ENCODE measurements around the gene THBS1. TPM values are rescaled to one million over a fixed set of nuclear protein-coding genes. Genes with fewer than 3 reads are reported as not detected.

Gene THBS1
- total and polyA plus RNA-seq, 3 donors from 2014 or later: 12.6 to 20.7 (median 13.9) TPM

DNA sequence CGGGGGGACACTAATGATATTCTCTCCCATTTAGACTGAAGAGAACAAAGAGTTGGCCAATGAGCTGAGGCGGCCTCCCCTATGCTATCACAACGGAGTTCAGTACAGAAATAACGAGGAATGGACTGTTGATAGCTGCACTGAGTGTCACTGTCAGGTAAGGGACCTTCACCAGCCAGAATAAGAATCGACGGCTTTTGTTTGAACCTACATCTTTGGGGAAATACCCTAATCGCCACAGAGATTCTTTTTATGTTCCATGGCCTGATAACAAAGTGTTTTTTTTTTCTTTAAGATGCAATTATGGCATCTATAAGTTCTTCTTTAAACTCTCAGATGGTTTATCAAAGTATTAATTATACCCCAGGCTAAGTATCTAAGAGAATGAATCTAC lies 3.4 kb downstream of the THBS1 start:
- intact Hi-C loops (cut with DNase I; ENCODE audit: low total_unique reads): loop anchor here (10.0 kb wide), 1 partner anchor 399 kb away; no protein-coding TSS in a partner anchor
- Histone ChIP-seq H3K36me3 (ENCODE audit: low read depth, missing control alignments) (no peaks in the 10 kb centered on the region), H3K27ac (no peak overlapping the region)

DNA sequence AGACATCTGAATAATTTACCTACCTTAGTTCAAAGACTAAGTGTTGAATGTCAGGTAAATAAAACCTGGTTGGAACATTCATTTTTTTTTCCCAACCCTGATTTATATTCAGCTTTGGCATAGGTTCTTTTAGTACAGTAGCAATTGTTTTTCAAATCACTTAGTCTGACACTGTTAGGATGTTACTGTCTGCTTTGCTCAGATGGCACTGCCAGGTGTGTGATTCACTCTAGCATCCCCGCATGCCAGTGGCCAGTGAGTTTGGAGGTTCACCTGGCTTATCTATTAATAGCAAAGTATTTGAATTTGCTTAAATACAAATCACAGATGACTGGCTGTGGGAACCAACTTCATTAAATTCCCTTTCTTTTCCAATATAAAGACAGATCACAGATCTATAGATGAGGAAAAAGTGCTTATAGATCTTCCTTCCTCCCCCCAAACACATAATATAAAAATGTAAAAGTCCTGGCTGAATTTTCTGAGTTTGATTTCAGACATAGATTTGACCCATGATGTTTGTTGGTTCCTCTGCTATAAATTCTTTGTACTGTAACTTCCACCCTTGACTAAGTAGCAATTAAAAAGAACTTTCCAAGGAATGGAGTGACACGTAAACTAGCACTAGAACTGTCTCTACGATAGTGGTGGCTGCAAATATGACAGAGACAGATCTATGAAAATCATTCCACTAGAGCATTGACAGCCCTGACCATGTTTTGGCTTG lies 3.9 kb downstream of the THBS1 start:
- Histone ChIP-seq H3K4me1 (peaks cover 5% of the 10 kb centered on the region), H3K36me3 (ENCODE audit: low read depth, missing control alignments) (no peaks in the 10 kb centered on the region), H3K4me3 (no peak overlapping the region), H3K27me3 (no peaks in the 10 kb centered on the region), H3K27ac (no peak overlapping the region), H3K9me3 (no peaks in the 10 kb centered on the region)
- 90 to 94% methylated on average over 3 of the region's 3 CpGs for WGBS, 2 donors
- intact Hi-C loops (cut with DNase I; ENCODE audit: low total_unique reads): loop anchor here (10.0 kb wide), 1 partner anchor 400 kb away; no protein-coding TSS in a partner anchor
- TF ChIP-seq, protein P1, sequence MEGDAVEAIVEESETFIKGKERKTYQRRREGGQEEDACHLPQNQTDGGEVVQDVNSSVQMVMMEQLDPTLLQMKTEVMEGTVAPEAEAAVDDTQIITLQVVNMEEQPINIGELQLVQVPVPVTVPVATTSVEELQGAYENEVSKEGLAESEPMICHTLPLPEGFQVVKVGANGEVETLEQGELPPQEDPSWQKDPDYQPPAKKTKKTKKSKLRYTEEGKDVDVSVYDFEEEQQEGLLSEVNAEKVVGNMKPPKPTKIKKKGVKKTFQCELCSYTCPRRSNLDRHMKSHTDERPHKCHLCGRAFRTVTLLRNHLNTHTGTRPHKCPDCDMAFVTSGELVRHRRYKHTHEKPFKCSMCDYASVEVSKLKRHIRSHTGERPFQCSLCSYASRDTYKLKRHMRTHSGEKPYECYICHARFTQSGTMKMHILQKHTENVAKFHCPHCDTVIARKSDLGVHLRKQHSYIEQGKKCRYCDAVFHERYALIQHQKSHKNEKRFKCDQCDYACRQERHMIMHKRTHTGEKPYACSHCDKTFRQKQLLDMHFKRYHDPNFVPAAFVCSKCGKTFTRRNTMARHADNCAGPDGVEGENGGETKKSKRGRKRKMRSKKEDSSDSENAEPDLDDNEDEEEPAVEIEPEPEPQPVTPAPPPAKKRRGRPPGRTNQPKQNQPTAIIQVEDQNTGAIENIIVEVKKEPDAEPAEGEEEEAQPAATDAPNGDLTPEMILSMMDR (IDR thresholded peaks at IDR 0.05): no peak
- no peak for TF ChIP-seq POLR2A (IDR thresholded peaks at IDR 0.05)
- no peak for DNase-seq

More for the DNA sequence above, 3.4 kb downstream of the THBS1 start:
- no peak for DNase-seq
- peaks cover 5% of the 10 kb centered on the region for H3K4me1 ChIP-seq
- no peaks in the 10 kb centered on the region for H3K27me3 ChIP-seq
- no peaks in the 10 kb centered on the region for H3K9me3 ChIP-seq
- no peak overlapping the region for H3K4me3 ChIP-seq
- WGBS, 2 donors: 86 to 90% methylated on average over 7 of the region's 7 CpGs
- TF ChIP-seq, protein P1 (IDR thresholded peaks at IDR 0.05): no peak
- TF ChIP-seq POLR2A (IDR thresholded peaks at IDR 0.05): no peak

DNA sequence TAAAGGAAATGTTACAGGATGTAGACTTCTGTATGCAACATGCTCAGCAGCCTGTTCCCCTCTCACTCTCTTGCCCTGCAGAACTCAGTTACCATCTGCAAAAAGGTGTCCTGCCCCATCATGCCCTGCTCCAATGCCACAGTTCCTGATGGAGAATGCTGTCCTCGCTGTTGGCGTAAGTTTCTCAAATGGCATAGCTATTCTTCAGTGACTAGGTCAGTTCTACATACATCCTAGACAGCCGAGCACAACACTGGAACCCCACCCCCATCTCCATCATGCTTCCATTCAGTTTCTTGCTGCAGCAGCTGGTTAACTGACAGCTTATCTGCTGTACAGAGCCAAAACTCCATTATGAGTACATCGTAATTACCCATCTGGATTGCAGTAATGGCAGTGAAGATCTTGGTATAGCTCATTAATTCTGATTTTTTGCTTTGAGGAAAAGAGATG lies 4.5 kb downstream of the THBS1 start:
- Histone ChIP-seq H3K4me1 (peaks cover 5% of the 10 kb centered on the region), H3K36me3 (ENCODE audit: low read depth, missing control alignments) (no peaks in the 10 kb centered on the region), H3K27me3 (no peaks in the 10 kb centered on the region), H3K27ac (no peak overlapping the region), H3K9me3 (no peaks in the 10 kb centered on the region), H3K4me3 (no peak overlapping the region)
- WGBS, 2 donors: 89 to 92% methylated on average over 4 of the region's 4 CpGs
- TF ChIP-seq, protein P1 (IDR thresholded peaks at IDR 0.05): no peak
- TF ChIP-seq POLR2A (IDR thresholded peaks at IDR 0.05): no peak
- intact Hi-C loops (cut with DNase I; ENCODE audit: low total_unique reads): loop anchor here (10.0 kb wide), 1 partner anchor 401 kb away; no protein-coding TSS in a partner anchor
- DNase-seq: no peak

DNA sequence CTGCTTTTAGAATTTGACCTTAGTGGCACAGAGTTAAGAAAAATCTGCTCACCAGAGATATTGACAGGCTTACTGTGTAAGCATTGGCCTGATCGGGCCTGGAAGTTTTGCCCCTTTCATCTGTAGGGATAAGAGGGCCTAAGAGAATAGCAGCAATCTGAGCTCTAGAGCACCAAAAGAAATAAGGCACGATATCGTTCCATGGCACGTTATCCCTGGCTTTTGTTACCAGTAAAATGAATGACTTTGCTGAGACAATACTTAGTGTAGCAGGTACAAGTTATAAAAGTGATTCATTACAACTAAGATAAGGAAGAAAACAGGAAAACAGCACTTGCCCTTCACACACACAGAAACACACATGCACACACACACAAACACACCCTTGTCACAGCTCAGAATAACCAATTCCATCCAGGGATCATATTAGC lies 5.0 kb downstream of the THBS1 start:
- Histone ChIP-seq H3K27ac (no peak overlapping the region), H3K4me3 (no peak overlapping the region), H3K4me1 (peaks cover 3% of the 10 kb centered on the region), H3K27me3 (no peaks in the 10 kb centered on the region), H3K36me3 (ENCODE audit: low read depth, missing control alignments) (no peaks in the 10 kb centered on the region), H3K9me3 (no peaks in the 10 kb centered on the region)
- intact Hi-C loops (cut with DNase I; ENCODE audit: low total_unique reads): loop anchor here (10.0 kb wide), 1 partner anchor 401 kb away; no protein-coding TSS in a partner anchor
- TF ChIP-seq, protein P1 (IDR thresholded peaks at IDR 0.05): no peak
- no peak for TF ChIP-seq POLR2A (IDR thresholded peaks at IDR 0.05)
- no peak for DNase-seq
- 90 to 93% methylated on average over 4 of the region's 4 CpGs for WGBS, 2 donors
